Activated B cell treated with CpG ODN at 0.5 μM for 24 hours (primary cell): ENCODE measurements around the gene PALM. TPM values are rescaled to one million over a fixed set of nuclear protein-coding genes. Genes with fewer than 3 reads are reported as not detected.

Experiments used
- ATAC-seq: fragments of 200-7000 bp; cut with Tn5 transposase; one replicate; pipeline ENCODE4 v1.10.0; 2021; ENCODE audit warnings: low read depth, mild to moderate bottlenecking, moderate library complexity
- CTCF ChIA-PET: fragments of 350-600 bp; sonication (Branson Sonifier 250); formaldehyde crosslinking; loops from one replicate; lab custom pipeline; 2021; ENCODE audit warnings: antibody characterized with exemption; lab: Charles Lee
- POLR2A ChIA-PET: fragments of 350-600 bp; sonication (Branson Sonifier 250); formaldehyde crosslinking; loops from one replicate; lab custom pipeline; 2021; ENCODE audit warnings: antibody characterized with exemption; lab: Charles Lee
- DNase-seq: peaks from one replicate; pipeline ENCODE4 v3.0.0; 2022
- H3K27ac Mint-ChIP-seq: one replicate; pipeline ENCODE4 v1.8.0; 2020; ENCODE audit warnings: mixed read lengths
- H3K27me3 Mint-ChIP-seq: one replicate; pipeline ENCODE4 v1.8.0; 2021; ENCODE audit warnings: mixed read lengths
- H3K36me3 Mint-ChIP-seq: one replicate; pipeline ENCODE4 v1.8.0; 2021; ENCODE audit warnings: low read depth, mixed read lengths
- H3K4me1 Mint-ChIP-seq: one replicate; pipeline ENCODE4 v1.8.0; 2021; ENCODE audit warnings: mixed read lengths
- H3K4me3 Mint-ChIP-seq: one replicate; pipeline ENCODE4 v1.8.0; 2020; ENCODE audit warnings: mild to moderate bottlenecking, mixed read lengths
- H3K9me3 Mint-ChIP-seq: one replicate; pipeline ENCODE4 v1.8.0; 2020; ENCODE audit warnings: mixed read lengths
- CTCF ChIP-seq: fragments of 200-600 bp; IDR thresholded peaks from one replicate; pipeline ENCODE4 v1.8.0; 2022; ENCODE audit warnings: antibody characterized with exemption, mild to moderate bottlenecking
- intact Hi-C: fragments of 100-400 bp; cut with micrococcal nuclease; formaldehyde crosslinking; loops from one replicate; pipeline ENCODE4 v1.15.1; 2024
- total RNA-seq: library from RNA; stranded (reverse); gene quantifications from 2 replicates; pipeline ENCODE4 v1.2.3, GENCODE V29; 2022

PALM gene
- total RNA-seq, 1 donor from 2014 or later = not detected

- ChIA-PET POLR2A (no interaction called here), CTCF (no interaction called here)
- no peaks in the 10 kb centered on the region for H3K4me1 Mint-ChIP-seq
- H3K27me3 Mint-ChIP-seq = no peaks in the 10 kb centered on the region
- TF ChIP-seq CTCF = no peak
- ATAC-seq (no peak), DNase-seq (no peak)
- no peaks in the 10 kb centered on the region for H3K9me3 Mint-ChIP-seq
- no peak overlapping the region for H3K27ac Mint-ChIP-seq
- H3K36me3 Mint-ChIP-seq = no peaks in the 10 kb centered on the region
- intact Hi-C loops = no loop called here
- no peak overlapping the region for H3K4me3 Mint-ChIP-seq
Measured at GRCh38 chr19:752652-753517, 44.1 kb downstream of the PALM start.

GRCh38 chr19:754530-754929, 45.8 kb downstream of the PALM start:
- Mint-ChIP-seq H3K4me1 (no peaks in the 10 kb centered on the region), H3K9me3 (peaks cover 7% of the 10 kb centered on the region), H3K27me3 (no peaks in the 10 kb centered on the region), H3K27ac (no peak overlapping the region), H3K36me3 (no peaks in the 10 kb centered on the region), H3K4me3 (no peak overlapping the region)
- TF ChIP-seq CTCF = no peak
- ChIA-PET CTCF (no interaction called here), POLR2A (no interaction called here)
- intact Hi-C loops = no loop called here
- ATAC-seq (no peak), DNase-seq (no peak)

GRCh38 chr19:755063-755462, 46.3 kb downstream of the PALM start:
- H3K4me3 Mint-ChIP-seq = no peak overlapping the region
- H3K9me3 Mint-ChIP-seq = peaks cover 10% of the 10 kb centered on the region
- H3K4me1 Mint-ChIP-seq = no peaks in the 10 kb centered on the region
- no peaks in the 10 kb centered on the region for H3K36me3 Mint-ChIP-seq
- H3K27ac Mint-ChIP-seq = no peak overlapping the region
- no peaks in the 10 kb centered on the region for H3K27me3 Mint-ChIP-seq
- ATAC-seq = no peak
- ChIA-PET CTCF (no interaction called here), POLR2A (no interaction called here)
- TF ChIP-seq CTCF = no peak
- DNase-seq = no peak
- intact Hi-C loops = no loop called here

- intact Hi-C loops = no loop called here
- DNase-seq (no peak), ATAC-seq (peak; percentile 18)
- TF ChIP-seq CTCF = no peak
- Mint-ChIP-seq H3K36me3 (no peaks in the 10 kb centered on the region), H3K27me3 (no peaks in the 10 kb centered on the region), H3K4me1 (no peaks in the 10 kb centered on the region), H3K9me3 (peaks cover 10% of the 10 kb centered on the region), H3K27ac (no peak overlapping the region), H3K4me3 (no peak overlapping the region)
- ChIA-PET POLR2A (no interaction called here), CTCF (no interaction called here)
Measured at GRCh38 chr19:756236-756635, 47.5 kb downstream of the PALM start.

GRCh38 chr19:756821-757688, 48.3 kb downstream of the PALM start:
- POLR2A ChIA-PET = no interaction called here
- Mint-ChIP-seq H3K4me3 (no peak overlapping the region), H3K27me3 (no peaks in the 10 kb centered on the region), H3K36me3 (no peaks in the 10 kb centered on the region), H3K9me3 (peaks cover 10% of the 10 kb centered on the region), H3K27ac (no peak overlapping the region), H3K4me1 (no peaks in the 10 kb centered on the region)
- CTCF ChIA-PET = no interaction called here
- TF ChIP-seq CTCF = no peak
- intact Hi-C loops = no loop called here
- DNase-seq = no peak
- ATAC-seq = no peak
